WTC11 (cell line): Measurements from ENCODE around the gene WDR36.

ENCODE experiments used
- ETV6 ChIP-seq: sonication (generic); formaldehyde crosslinking; IDR thresholded peaks from 2 replicates; pipeline ENCODE4 v1.8.1; 2022; ENCODE audit warnings: mild to moderate bottlenecking, missing genetic modification reagents
- NFYB ChIP-seq: sonication (generic); formaldehyde crosslinking; conservative IDR thresholded peaks from 2 replicates; pipeline ENCODE4 v1.8.0; 2022; ENCODE audit warnings: low read depth, missing genetic modification reagents
- SMAD4 ChIP-seq: sonication (generic); formaldehyde crosslinking; IDR thresholded peaks from 2 replicates; pipeline ENCODE4 v1.8.0; 2022; ENCODE audit warnings: mild to moderate bottlenecking, missing genetic modification reagents
- SP1 ChIP-seq: sonication (generic); formaldehyde crosslinking; conservative IDR thresholded peaks from 2 replicates; pipeline ENCODE4 v1.8.1; 2022; ENCODE audit warnings: missing genetic modification reagents
- TCF7 ChIP-seq: sonication (generic); formaldehyde crosslinking; IDR thresholded peaks from 2 replicates; pipeline ENCODE4 v1.8.0; 2022; ENCODE audit warnings: mild to moderate bottlenecking, low read depth, missing genetic modification reagents, moderate library complexity
- ZBTB21 ChIP-seq: sonication (generic); formaldehyde crosslinking; IDR thresholded peaks from 2 replicates; pipeline ENCODE4 v1.8.1; 2023; ENCODE audit warnings: mild to moderate bottlenecking, missing genetic modification reagents, borderline replicate concordance
- ZNF121 ChIP-seq: sonication (generic); formaldehyde crosslinking; IDR thresholded peaks from 2 replicates; pipeline ENCODE4 v1.8.0; 2023; ENCODE audit warnings: missing genetic modification reagents
- ZNF138 ChIP-seq: sonication (generic); formaldehyde crosslinking; conservative IDR thresholded peaks from 2 replicates; pipeline ENCODE4 v1.8.1; 2022; ENCODE audit warnings: mild to moderate bottlenecking, moderate library complexity, missing genetic modification reagents
- ZNF416 ChIP-seq: fragments of 250-450 bp; sonication (Bioruptor Pico); IDR thresholded peaks from 2 replicates; pipeline ENCODE4 v1.9.0; 2021; ENCODE audit warnings: mild to moderate bottlenecking, inconsistent platforms
- TF ChIP-seq, protein P1 (sequence below): fragments of 200-600 bp; IDR thresholded peaks from 2 replicates; pipeline ENCODE4 v1.8.0; 2022; ENCODE audit warnings: antibody characterized with exemption
- TF ChIP-seq, protein P2 (sequence below): sonication (generic); formaldehyde crosslinking; IDR thresholded peaks from 2 replicates; pipeline ENCODE4 v1.8.1; 2023; ENCODE audit warnings: mild to moderate bottlenecking, missing genetic modification reagents, borderline replicate concordance
- TF ChIP-seq, protein P3 (sequence below): sonication (generic); formaldehyde crosslinking; conservative IDR thresholded peaks from 2 replicates; pipeline ENCODE4 v1.8.1; 2022; ENCODE audit warnings: mild to moderate bottlenecking, missing genetic modification reagents
- TF ChIP-seq, protein P4 (sequence below): sonication (generic); formaldehyde crosslinking; IDR thresholded peaks from 2 replicates; pipeline ENCODE4 v1.8.1; 2023; ENCODE audit warnings: mild to moderate bottlenecking, missing genetic modification reagents
- TF ChIP-seq, protein P5 (sequence below): sonication (generic); formaldehyde crosslinking; IDR thresholded peaks from 2 replicates; pipeline ENCODE4 v1.8.0; 2022; ENCODE audit warnings: missing genetic modification reagents

DNA sequence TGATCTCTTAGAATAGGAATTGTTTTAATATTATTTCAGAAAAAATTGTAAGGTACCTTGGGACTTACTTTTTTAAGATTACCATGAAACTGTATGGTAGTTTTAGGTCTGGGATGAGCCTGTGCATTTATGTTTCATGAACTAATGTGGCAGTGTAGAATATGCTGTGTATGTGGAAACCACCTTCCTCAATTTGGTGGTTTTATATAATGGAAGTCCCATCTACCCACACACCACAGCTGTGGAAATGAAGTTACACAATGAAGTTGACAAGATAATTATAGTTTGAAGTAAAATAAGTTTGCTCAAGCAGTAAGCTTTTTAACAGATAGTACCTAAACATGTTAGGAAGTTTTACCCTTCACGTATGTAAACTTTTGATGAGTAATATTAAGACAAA is 24.4 kb downstream of the WDR36 start:
- TF ChIP-seq, protein P1, sequence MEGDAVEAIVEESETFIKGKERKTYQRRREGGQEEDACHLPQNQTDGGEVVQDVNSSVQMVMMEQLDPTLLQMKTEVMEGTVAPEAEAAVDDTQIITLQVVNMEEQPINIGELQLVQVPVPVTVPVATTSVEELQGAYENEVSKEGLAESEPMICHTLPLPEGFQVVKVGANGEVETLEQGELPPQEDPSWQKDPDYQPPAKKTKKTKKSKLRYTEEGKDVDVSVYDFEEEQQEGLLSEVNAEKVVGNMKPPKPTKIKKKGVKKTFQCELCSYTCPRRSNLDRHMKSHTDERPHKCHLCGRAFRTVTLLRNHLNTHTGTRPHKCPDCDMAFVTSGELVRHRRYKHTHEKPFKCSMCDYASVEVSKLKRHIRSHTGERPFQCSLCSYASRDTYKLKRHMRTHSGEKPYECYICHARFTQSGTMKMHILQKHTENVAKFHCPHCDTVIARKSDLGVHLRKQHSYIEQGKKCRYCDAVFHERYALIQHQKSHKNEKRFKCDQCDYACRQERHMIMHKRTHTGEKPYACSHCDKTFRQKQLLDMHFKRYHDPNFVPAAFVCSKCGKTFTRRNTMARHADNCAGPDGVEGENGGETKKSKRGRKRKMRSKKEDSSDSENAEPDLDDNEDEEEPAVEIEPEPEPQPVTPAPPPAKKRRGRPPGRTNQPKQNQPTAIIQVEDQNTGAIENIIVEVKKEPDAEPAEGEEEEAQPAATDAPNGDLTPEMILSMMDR, result no peak
- no peak for TF ChIP-seq ZNF416 (CRISPR knock-in tag)
- no peak for TF ChIP-seq SMAD4 (CRISPR knock-in tag)
- TF ChIP-seq ZNF138, result no peak
- TF ChIP-seq, protein P2, sequence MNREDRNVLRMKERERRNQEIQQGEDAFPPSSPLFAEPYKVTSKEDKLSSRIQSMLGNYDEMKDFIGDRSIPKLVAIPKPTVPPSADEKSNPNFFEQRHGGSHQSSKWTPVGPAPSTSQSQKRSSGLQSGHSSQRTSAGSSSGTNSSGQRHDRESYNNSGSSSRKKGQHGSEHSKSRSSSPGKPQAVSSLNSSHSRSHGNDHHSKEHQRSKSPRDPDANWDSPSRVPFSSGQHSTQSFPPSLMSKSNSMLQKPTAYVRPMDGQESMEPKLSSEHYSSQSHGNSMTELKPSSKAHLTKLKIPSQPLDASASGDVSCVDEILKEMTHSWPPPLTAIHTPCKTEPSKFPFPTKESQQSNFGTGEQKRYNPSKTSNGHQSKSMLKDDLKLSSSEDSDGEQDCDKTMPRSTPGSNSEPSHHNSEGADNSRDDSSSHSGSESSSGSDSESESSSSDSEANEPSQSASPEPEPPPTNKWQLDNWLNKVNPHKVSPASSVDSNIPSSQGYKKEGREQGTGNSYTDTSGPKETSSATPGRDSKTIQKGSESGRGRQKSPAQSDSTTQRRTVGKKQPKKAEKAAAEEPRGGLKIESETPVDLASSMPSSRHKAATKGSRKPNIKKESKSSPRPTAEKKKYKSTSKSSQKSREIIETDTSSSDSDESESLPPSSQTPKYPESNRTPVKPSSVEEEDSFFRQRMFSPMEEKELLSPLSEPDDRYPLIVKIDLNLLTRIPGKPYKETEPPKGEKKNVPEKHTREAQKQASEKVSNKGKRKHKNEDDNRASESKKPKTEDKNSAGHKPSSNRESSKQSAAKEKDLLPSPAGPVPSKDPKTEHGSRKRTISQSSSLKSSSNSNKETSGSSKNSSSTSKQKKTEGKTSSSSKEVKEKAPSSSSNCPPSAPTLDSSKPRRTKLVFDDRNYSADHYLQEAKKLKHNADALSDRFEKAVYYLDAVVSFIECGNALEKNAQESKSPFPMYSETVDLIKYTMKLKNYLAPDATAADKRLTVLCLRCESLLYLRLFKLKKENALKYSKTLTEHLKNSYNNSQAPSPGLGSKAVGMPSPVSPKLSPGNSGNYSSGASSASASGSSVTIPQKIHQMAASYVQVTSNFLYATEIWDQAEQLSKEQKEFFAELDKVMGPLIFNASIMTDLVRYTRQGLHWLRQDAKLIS (CRISPR knock-in tag), result no peak
- no peak for TF ChIP-seq ETV6 (CRISPR knock-in tag)
- TF ChIP-seq, protein P3, sequence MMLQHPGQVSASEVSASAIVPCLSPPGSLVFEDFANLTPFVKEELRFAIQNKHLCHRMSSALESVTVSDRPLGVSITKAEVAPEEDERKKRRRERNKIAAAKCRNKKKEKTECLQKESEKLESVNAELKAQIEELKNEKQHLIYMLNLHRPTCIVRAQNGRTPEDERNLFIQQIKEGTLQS (CRISPR knock-in tag), result no peak
- no peak for TF ChIP-seq ZBTB21
- TF ChIP-seq, protein P4, sequence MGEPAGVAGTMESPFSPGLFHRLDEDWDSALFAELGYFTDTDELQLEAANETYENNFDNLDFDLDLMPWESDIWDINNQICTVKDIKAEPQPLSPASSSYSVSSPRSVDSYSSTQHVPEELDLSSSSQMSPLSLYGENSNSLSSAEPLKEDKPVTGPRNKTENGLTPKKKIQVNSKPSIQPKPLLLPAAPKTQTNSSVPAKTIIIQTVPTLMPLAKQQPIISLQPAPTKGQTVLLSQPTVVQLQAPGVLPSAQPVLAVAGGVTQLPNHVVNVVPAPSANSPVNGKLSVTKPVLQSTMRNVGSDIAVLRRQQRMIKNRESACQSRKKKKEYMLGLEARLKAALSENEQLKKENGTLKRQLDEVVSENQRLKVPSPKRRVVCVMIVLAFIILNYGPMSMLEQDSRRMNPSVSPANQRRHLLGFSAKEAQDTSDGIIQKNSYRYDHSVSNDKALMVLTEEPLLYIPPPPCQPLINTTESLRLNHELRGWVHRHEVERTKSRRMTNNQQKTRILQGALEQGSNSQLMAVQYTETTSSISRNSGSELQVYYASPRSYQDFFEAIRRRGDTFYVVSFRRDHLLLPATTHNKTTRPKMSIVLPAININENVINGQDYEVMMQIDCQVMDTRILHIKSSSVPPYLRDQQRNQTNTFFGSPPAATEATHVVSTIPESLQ, result no peak
- TF ChIP-seq, protein P5, sequence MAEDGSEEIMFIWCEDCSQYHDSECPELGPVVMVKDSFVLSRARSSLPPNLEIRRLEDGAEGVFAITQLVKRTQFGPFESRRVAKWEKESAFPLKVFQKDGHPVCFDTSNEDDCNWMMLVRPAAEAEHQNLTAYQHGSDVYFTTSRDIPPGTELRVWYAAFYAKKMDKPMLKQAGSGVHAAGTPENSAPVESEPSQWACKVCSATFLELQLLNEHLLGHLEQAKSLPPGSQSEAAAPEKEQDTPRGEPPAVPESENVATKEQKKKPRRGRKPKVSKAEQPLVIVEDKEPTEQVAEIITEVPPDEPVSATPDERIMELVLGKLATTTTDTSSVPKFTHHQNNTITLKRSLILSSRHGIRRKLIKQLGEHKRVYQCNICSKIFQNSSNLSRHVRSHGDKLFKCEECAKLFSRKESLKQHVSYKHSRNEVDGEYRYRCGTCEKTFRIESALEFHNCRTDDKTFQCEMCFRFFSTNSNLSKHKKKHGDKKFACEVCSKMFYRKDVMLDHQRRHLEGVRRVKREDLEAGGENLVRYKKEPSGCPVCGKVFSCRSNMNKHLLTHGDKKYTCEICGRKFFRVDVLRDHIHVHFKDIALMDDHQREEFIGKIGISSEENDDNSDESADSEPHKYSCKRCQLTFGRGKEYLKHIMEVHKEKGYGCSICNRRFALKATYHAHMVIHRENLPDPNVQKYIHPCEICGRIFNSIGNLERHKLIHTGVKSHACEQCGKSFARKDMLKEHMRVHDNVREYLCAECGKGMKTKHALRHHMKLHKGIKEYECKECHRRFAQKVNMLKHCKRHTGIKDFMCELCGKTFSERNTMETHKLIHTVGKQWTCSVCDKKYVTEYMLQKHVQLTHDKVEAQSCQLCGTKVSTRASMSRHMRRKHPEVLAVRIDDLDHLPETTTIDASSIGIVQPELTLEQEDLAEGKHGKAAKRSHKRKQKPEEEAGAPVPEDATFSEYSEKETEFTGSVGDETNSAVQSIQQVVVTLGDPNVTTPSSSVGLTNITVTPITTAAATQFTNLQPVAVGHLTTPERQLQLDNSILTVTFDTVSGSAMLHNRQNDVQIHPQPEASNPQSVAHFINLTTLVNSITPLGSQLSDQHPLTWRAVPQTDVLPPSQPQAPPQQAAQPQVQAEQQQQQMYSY (CRISPR knock-in tag), result no peak
- no peak for TF ChIP-seq SP1
- TF ChIP-seq ZNF121 (CRISPR knock-in tag), result no peak
- no peak for TF ChIP-seq NFYB
- no peak for TF ChIP-seq TCF7 (CRISPR knock-in tag)
